ENCODE measurements around the gene TIAL1. TPM values are rescaled to one million over a fixed set of nuclear protein-coding genes. Genes with fewer than 3 reads are reported as not detected.

TIAL1 gene
- total RNA-seq, 1 experiment from 2014 or later: 94.1 TPM

DNA sequence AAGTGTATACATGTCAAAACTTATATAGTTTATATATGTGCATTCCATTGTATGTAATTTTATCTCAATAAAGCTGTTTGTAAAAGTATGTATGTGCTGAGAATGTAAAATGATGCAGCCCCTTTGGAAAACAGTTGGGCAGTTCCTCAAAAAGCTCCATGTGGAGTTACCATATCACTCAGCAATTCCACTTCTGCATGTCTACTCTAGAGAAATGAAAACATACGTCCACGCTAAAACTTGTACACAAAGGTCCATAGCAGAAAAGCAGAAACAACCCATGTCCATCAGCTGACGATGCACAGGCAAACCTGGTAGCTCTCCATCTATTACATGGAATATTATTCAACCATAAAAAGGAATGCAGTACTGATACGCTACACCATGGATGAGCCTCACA, 45.9 kb downstream of the TIAL1 start:
- ChIA-PET POLR2A (ENCODE audit: unreplicated experiment) (no interaction called here), CTCF (no interaction called here)
- TF ChIP-seq, protein P1, sequence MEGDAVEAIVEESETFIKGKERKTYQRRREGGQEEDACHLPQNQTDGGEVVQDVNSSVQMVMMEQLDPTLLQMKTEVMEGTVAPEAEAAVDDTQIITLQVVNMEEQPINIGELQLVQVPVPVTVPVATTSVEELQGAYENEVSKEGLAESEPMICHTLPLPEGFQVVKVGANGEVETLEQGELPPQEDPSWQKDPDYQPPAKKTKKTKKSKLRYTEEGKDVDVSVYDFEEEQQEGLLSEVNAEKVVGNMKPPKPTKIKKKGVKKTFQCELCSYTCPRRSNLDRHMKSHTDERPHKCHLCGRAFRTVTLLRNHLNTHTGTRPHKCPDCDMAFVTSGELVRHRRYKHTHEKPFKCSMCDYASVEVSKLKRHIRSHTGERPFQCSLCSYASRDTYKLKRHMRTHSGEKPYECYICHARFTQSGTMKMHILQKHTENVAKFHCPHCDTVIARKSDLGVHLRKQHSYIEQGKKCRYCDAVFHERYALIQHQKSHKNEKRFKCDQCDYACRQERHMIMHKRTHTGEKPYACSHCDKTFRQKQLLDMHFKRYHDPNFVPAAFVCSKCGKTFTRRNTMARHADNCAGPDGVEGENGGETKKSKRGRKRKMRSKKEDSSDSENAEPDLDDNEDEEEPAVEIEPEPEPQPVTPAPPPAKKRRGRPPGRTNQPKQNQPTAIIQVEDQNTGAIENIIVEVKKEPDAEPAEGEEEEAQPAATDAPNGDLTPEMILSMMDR (conservative IDR thresholded peaks at IDR 0.05): no peak
- TF ChIP-seq EZH2 (IDR thresholded peaks at IDR 0.05; ENCODE audit: low read depth): no peak
- H3K36me3 ChIP-seq (ENCODE audit: low read depth): no peaks in the 10 kb centered on the region
- H3K27ac ChIP-seq: no peak overlapping the region
- no peaks in the 10 kb centered on the region for H3K9me2 ChIP-seq (ENCODE audit: insufficient read depth)
- no peak for DNase-seq
- H3K4me2 ChIP-seq: no peak overlapping the region
- H3K9me3 ChIP-seq (ENCODE audit: insufficient read depth, low read depth): no peaks in the 10 kb centered on the region
- intact Hi-C loops (cut with micrococcal nuclease; ENCODE audit: unreplicated experiment): no loop called here
- no peaks in the 10 kb centered on the region for H4K20me1 ChIP-seq (ENCODE audit: insufficient read depth)
- H3K79me2 ChIP-seq (ENCODE audit: low read depth): no peaks in the 10 kb centered on the region
- no peak overlapping the region for H2AFZ ChIP-seq
- H3K27me3 ChIP-seq (ENCODE audit: insufficient read depth, low read depth): no peaks in the 10 kb centered on the region
- BruUV-seq (replicated peaks): no TSS peak
- H3K4me1 ChIP-seq (replicated peaks; ENCODE audit: insufficient read depth): no peaks in the 10 kb centered on the region
- no peak overlapping the region for H3K4me3 ChIP-seq
- H3F3A ChIP-seq (ENCODE audit: insufficient read depth, low read depth): no peaks in the 10 kb centered on the region

DNA sequence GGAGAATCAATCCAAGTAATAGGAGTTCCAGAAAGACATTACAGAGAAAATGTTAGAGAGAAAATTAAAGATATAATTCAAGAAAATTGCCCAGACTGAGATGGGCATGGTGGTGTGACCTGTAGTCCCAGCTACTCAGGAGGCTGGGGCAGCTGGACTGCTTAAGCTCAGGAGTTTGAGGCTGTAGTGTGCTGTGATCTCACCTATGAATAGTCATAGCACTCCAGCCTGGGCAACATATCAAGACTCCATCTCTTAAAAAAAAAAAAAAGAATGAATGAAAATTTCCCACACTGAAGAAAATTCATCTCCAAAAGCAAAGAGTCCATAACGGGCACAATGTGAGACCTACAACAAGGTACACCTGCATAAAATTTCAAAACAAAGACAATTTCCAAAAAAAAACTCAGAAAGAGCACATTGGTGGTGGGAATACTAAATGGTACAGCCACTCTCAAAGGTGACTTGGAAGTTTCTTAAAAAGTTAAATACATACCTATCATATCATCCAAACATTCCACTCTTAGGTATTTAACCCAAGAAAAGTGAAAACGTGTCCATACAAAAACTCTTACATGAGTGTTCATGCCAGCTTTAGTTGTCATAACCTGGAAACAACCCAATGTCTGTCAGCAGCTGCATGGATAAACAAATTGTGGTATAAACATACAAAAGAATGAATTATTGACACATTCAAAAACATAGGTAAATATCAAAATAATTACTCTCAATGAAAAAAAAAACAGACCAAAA, 47.3 kb downstream of the TIAL1 start:
- Histone ChIP-seq H3K36me3 (ENCODE audit: low read depth) (no peaks in the 10 kb centered on the region), H3K79me2 (ENCODE audit: low read depth) (no peaks in the 10 kb centered on the region), H3K27ac (no peak overlapping the region), H2AFZ (no peak overlapping the region), H3K9me2 (ENCODE audit: insufficient read depth) (no peaks in the 10 kb centered on the region), H3K4me2 (no peak overlapping the region), H3K4me3 (no peak overlapping the region), H3F3A (ENCODE audit: insufficient read depth, low read depth) (no peaks in the 10 kb centered on the region), H4K20me1 (ENCODE audit: insufficient read depth) (no peaks in the 10 kb centered on the region), H3K9me3 (ENCODE audit: insufficient read depth, low read depth) (no peaks in the 10 kb centered on the region), H3K4me1 (replicated peaks; ENCODE audit: insufficient read depth) (no peaks in the 10 kb centered on the region), H3K27me3 (ENCODE audit: insufficient read depth, low read depth) (no peaks in the 10 kb centered on the region)
- ChIA-PET POLR2A (ENCODE audit: unreplicated experiment) (no interaction called here), CTCF (no interaction called here)
- BruUV-seq (replicated peaks): no TSS peak
- no peak for TF ChIP-seq EZH2 (IDR thresholded peaks at IDR 0.05; ENCODE audit: low read depth)
- TF ChIP-seq, protein P1 (conservative IDR thresholded peaks at IDR 0.05): no peak
- DNase-seq: no peak
- intact Hi-C loops (cut with micrococcal nuclease; ENCODE audit: unreplicated experiment): no loop called here

DNA sequence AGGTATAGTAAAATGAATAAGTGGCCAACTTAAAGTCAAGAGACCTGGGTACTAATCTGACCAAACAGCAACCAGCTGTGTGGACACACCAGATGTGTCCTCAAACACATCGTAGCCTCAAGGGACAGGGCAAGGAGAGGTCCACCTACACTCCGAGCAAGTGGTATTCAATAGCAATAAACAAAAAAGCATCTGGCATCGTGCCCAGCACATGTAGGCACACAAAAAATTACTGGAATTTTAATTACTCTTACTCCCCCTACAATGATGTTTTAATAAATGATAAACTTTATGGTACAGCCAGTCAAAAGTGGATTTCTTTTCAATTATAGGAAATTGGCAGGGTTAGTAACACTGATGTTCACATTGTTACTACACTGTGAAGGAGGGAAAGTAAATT, 50.8 kb downstream of the TIAL1 start:
- H3K9me3 ChIP-seq (ENCODE audit: insufficient read depth, low read depth): no peaks in the 10 kb centered on the region
- ChIA-PET POLR2A (ENCODE audit: unreplicated experiment) (interaction anchor here (0.6 kb wide), 1 partner anchor 44 kb away, joined by 3 read pairs; no protein-coding TSS in a partner anchor), CTCF (no interaction called here)
- H3K27ac ChIP-seq: no peak overlapping the region
- H3K36me3 ChIP-seq (ENCODE audit: low read depth): no peaks in the 10 kb centered on the region
- no peak for DNase-seq
- intact Hi-C loops (cut with micrococcal nuclease; ENCODE audit: unreplicated experiment): no loop called here
- H3F3A ChIP-seq (ENCODE audit: insufficient read depth, low read depth): no peaks in the 10 kb centered on the region
- TF ChIP-seq EZH2 (IDR thresholded peaks at IDR 0.05; ENCODE audit: low read depth): no peak
- TF ChIP-seq, protein P1 (conservative IDR thresholded peaks at IDR 0.05): no peak
- H3K4me1 ChIP-seq (replicated peaks; ENCODE audit: insufficient read depth): peaks cover 5% of the 10 kb centered on the region
- BruUV-seq (replicated peaks): no TSS peak
- H3K4me2 ChIP-seq: no peak overlapping the region
- peaks cover 10% of the 10 kb centered on the region for H3K79me2 ChIP-seq (ENCODE audit: low read depth)
- H4K20me1 ChIP-seq (ENCODE audit: insufficient read depth): no peaks in the 10 kb centered on the region
- no peaks in the 10 kb centered on the region for H3K27me3 ChIP-seq (ENCODE audit: insufficient read depth, low read depth)
- no peaks in the 10 kb centered on the region for H3K9me2 ChIP-seq (ENCODE audit: insufficient read depth)
- H3K4me3 ChIP-seq: no peak overlapping the region
- H2AFZ ChIP-seq: no peak overlapping the region
